HG03442 (cell line): ENCODE results near the gene DLG3.
"Not testable (repeated sequence)": the region's sequence is repeated elsewhere in the genome, so short reads cannot be mapped to it uniquely, and the experiment has no call there.

Source experiments
- ATAC-seq: cut with Tn5 transposase; IDR thresholded peaks from one replicate; pipeline ENCODE4 v1.9.1; 2021; ENCODE audit warnings: mild to moderate bottlenecking, moderate library complexity; ENCODE audit not compliant: unreplicated experiment

The DLG3 gene

GRCh38 chrX:70509078-70509477 is 64.4 kb downstream of the DLG3 start:
- ATAC-seq, result no peak

- not testable (repeated sequence) for ATAC-seq
Measured at GRCh38 chrX:70515270-70515669, 70.6 kb downstream of the DLG3 start.

GRCh38 chrX:70515692-70516091 is 71.1 kb downstream of the DLG3 start:
- ATAC-seq, result not testable (repeated sequence)

DNA sequence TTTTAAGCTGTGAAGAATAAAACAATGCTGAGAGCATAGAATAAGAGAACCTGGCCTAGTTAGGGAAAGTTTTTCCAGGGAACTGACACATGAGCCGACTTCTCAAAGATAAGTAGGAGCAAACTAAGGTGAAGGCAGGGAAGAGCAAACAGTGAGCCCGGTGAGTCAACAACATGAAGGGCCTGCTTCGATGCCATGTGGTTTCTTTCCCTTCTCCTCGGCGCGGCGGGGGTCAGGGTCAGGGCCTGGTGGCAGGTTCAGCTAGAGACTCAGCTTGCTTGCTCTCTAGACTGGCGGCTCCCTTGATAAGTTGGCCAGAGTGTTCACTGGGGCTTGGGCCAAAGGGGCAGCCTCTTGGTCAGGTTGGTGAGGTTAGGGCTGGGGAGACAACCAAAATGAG is 81.1 kb downstream of the DLG3 start:
- no peak for ATAC-seq

DNA sequence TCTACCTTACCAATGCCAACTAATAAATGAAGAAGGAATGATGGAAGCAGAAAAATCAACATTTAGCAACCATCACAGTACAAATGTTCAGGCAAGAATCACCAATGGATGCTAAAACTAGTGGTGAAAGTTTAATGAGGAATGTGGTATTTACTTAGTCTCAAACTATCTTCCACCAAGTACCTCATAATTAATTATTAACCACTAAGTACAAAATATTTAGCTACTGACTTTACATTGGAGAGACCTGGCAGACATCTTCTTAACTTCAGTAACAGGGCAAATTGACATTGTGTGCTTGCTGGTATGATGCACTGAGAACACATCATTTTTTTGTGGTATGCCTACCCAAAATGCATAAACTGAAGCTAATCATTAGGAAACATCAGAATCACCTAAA is 82.4 kb downstream of the DLG3 start:
- no peak for ATAC-seq

DNA sequence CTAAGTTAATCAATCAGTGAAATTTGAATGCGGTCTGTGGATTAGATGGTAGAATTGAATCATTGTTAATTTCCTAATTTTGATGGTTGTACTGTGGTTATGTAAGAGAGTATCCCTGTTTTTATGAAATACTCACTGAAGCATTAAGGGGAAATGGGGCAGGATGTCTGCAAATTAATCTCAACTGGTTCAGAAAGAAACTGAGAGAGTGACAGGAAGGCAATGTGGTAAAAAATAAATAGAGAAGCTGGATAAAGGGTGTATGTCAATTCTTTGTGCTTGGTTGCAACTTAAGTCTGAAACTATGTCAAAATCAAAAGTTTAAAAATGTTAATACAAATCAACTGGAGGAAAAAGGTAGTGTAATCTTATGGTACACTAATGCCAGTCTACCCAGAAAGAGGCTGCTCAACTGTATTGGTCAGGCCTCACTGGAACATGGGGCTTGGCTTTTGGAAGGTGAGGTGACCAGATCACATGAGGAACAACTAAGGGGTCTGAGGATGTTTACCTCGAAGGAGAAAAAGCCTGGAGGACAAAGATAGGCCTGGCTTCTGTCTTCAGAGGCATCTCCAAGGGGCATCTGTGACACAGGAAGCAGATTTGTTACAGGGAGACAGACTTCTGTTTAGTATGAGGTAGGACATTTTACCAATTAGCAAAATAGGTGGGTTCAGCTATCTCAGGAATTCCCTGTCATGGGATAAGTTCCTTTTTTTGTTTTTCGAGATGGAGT is 83.1 kb downstream of the DLG3 start:
- no peak for ATAC-seq

GRCh38 chrX:70535198-70535597 is 90.6 kb downstream of the DLG3 start:
- ATAC-seq, result no peak

DNA sequence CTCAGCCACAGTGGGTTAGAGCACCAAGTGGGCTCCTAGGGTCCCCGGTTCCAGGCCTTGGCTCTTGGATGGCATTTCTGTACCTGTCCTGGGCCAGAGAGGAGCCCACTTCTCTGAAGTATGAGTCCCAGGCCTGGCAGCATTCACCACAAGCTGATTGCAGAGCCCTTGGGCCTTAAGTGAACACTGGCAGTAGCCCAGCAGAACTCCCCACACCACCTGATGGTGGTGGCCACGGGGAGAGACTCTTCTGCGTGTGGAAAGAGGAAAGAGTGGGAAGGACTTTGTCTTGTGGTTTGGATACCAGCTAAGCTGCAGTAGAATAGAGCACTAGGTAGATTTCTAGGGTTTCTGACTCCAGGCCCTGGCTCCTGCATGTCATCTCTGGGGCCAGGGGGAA is 104.8 kb downstream of the DLG3 start:
- no peak for ATAC-seq

DNA sequence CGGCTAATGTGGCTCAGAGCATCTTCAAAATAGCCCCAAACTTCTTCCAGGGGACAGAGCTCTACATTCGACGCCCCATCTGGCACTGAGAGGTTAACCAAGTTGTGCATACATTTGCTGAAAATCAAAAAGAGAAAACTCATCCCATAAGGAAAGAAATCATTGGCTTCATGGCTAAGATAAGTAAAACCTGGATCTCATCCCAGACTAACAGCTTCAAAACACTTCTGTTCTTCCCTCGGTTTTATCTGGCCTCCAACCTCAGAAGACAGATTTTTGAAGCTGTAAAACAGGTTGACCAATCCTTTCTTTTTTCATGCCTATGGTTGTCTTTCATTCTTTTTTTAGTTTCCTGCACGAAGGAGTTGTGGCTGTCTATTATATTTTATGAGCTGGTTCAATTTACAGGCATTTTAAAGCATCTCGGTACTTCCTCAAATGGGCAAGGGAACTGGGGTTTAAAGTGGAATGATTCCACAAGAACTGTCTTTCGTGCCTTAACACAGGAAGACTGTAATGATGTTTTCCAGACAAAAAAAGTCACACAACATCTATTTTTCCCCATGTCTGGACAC is 107.6 kb downstream of the DLG3 start:
- no peak for ATAC-seq

DNA sequence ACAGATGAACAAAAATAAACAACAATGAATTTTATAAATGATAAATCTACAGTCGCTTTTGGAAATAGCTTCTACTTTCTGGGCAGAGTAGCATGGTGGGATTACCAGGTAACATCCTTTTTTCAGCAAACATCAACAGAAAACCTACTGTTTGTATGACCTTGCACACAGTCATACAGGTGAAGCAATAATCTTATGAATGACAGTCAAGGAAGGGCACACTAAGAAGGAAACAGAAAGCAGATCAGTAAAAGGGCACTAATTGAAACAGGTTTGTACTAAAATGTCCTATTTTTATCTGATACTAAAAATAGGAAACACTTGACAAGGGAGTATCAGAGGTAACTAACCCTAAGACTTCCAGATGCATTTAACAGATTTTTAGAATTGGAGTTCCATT is 108.9 kb downstream of the DLG3 start:
- peak; percentile 65 for ATAC-seq

GRCh38 chrX:70554081-70554480 is 109.4 kb downstream of the DLG3 start:
- ATAC-seq, result no peak

- ATAC-seq, result no peak
Measured at GRCh38 chrX:70554523-70554922, 109.9 kb downstream of the DLG3 start.

DNA sequence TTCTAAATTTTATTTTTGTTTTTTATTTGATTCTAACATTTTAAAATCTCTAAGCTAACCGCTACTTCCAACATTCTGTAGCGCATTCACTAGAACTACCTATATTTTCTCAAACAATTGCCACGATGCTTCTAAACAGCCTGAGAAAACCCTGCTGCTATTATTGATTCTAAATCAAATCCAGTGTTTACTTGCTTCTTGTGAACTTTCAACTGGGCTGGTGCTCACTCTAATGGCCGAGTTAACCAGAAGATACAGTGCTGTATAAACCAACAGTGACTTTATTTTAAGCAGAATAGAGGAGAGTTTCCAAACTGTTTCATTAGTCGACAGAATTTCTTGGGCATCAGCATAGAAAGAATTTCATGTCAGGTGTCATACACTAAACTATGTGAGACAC is 110.3 kb downstream of the DLG3 start:
- no peak for ATAC-seq
